NCI-H510A (cell line): ENCODE measurements around the gene CRACR2B.

ENCODE experiments used
- DNase-seq: peaks from one replicate; lab custom pipeline; 2025; lab: John Stamatoyannopoulos, UW

The CRACR2B gene

GRCh38 chr11:868802-869201 lies 41.1 kb downstream of the CRACR2B start:
- DNase-seq = no peak

- DNase-seq = no peak
Observed at GRCh38 chr11:869399-870126, 41.8 kb downstream of the CRACR2B start.

- no peak for DNase-seq
Observed at GRCh38 chr11:870127-870413, 42.4 kb downstream of the CRACR2B start.

GRCh38 chr11:870418-870817 lies 42.7 kb downstream of the CRACR2B start:
- DNase-seq = no peak

GRCh38 chr11:871472-871871 lies 43.8 kb downstream of the CRACR2B start:
- no peak for DNase-seq

GRCh38 chr11:872799-873198 lies 45.1 kb downstream of the CRACR2B start:
- DNase-seq = no peak

GRCh38 chr11:873706-874105 lies 46.0 kb downstream of the CRACR2B start:
- DNase-seq = no peak

- no peak for DNase-seq
Observed at GRCh38 chr11:875203-875602, 47.5 kb downstream of the CRACR2B start.

- no peak for DNase-seq
Observed at GRCh38 chr11:875769-876301, 48.1 kb downstream of the CRACR2B start.

GRCh38 chr11:876545-876944 lies 48.8 kb downstream of the CRACR2B start:
- DNase-seq = no peak

- DNase-seq = no peak
Observed at GRCh38 chr11:877565-877964, 49.8 kb downstream of the CRACR2B start.

GRCh38 chr11:880447-880846 lies 52.7 kb downstream of the CRACR2B start:
- DNase-seq = no peak
